ENCODE results near the gene ARHGAP22. TPM values are rescaled to one million over a fixed set of nuclear protein-coding genes. Genes with fewer than 3 reads are reported as not detected.

ARHGAP22 gene
- 4.1 and 5.1 TPM in 2 replicates for total RNA-seq (ENCODE audit: low replicate concordance)
- long read RNA-seq, result 0 reads

DNA sequence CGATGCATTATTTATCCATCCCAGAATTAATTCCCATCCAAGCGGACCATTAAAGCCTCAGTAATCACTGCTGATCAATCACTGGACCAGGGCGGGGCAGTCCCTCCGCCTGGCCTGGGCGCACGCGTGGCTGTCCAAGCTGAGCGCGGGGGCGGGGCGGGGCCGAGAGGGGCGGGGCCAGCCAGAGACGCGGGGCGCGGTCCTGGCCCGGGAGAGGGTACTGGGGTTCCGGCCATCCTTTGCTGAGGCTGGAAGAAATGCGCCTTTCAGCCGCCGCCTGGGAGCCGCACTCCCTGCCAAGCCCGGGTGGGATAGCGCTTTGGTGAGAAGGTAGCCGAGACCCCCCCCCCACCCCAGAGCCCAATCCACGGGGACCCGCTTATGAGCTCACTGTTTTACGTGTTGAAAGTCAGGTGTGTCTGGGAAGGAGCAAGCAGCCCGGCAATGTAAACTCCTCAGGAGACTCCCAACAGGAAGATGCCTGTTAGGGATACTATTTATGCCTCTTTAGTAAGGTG lies at the start of gene ARHGAP22:
TSS of gene ARHGAP22 (minus strand) at position 83 of the 518 bp plus-strand sequence. CDS start 277 bp downstream, outside the sequence.
- peak within 1 kb of the TSS; percentile 78 for H3K4me3 Mint-ChIP-seq
- no peaks in the 10 kb centered on the region for H3K36me3 Mint-ChIP-seq
- TF ChIP-seq CTCF (conservative IDR thresholded peaks at IDR 0.05), result no peak
- no peaks in the 10 kb centered on the region for H3K9me3 Mint-ChIP-seq
- peaks cover 60% of the 10 kb centered on the region for H3K27me3 Mint-ChIP-seq
- no peak within 1 kb of the TSS for H3K27ac Mint-ChIP-seq
- H3K4me1 Mint-ChIP-seq (ENCODE audit: unreplicated experiment), result no peaks in the 10 kb centered on the region
- peak; percentile 58 for DNase-seq (ENCODE audit: extremely low spot score, unreplicated experiment)

GRCh38 chr10:48653944-48654698 lies 49.2 kb upstream of the ARHGAP22 start:
- Mint-ChIP-seq H3K27me3 (peaks cover 71% of the 10 kb centered on the region), H3K4me3 (peak overlapping the region; percentile 44), H3K27ac (no peak overlapping the region), H3K36me3 (no peaks in the 10 kb centered on the region), H3K9me3 (no peaks in the 10 kb centered on the region), H3K4me1 (ENCODE audit: unreplicated experiment) (peaks cover 5% of the 10 kb centered on the region)
- no peak for DNase-seq (ENCODE audit: extremely low spot score, unreplicated experiment)
- TF ChIP-seq CTCF (conservative IDR thresholded peaks at IDR 0.05), result no peak

- no peak overlapping the region for H3K4me3 Mint-ChIP-seq
- no peak for TF ChIP-seq CTCF (conservative IDR thresholded peaks at IDR 0.05)
- no peak for DNase-seq (ENCODE audit: extremely low spot score, unreplicated experiment)
- peaks cover 3% of the 10 kb centered on the region for H3K4me1 Mint-ChIP-seq (ENCODE audit: unreplicated experiment)
- peaks cover 71% of the 10 kb centered on the region for H3K27me3 Mint-ChIP-seq
- H3K27ac Mint-ChIP-seq, result no peak overlapping the region
- no peaks in the 10 kb centered on the region for H3K36me3 Mint-ChIP-seq
- H3K9me3 Mint-ChIP-seq, result no peaks in the 10 kb centered on the region
Observed at GRCh38 chr10:48653347-48653746, 48.5 kb upstream of the ARHGAP22 start.

DNA sequence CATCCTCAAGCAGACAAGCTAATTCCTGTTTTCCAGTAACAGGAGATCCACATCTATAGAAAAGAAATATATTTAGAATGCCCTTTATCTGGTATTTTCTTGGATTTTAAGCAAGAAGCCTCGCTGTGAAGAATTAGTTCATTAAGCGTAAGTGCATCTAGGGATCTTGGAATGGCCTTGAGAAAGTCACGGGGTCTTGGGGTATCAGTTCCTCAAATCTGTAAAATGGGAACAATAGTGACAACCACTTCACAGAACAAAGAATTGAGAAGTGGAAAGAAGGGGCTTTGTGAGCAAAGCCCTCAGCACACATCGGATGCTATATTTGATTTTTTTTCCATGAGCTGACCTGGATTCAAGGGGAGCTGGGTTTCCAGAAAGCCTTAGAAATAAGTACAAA lies 47.5 kb upstream of the ARHGAP22 start:
- Mint-ChIP-seq H3K4me3 (no peak overlapping the region), H3K36me3 (no peaks in the 10 kb centered on the region), H3K27me3 (peaks cover 70% of the 10 kb centered on the region), H3K9me3 (no peaks in the 10 kb centered on the region), H3K4me1 (ENCODE audit: unreplicated experiment) (no peaks in the 10 kb centered on the region), H3K27ac (no peak overlapping the region)
- no peak for TF ChIP-seq CTCF (conservative IDR thresholded peaks at IDR 0.05)
- no peak for DNase-seq (ENCODE audit: extremely low spot score, unreplicated experiment)

- no peak for TF ChIP-seq CTCF (conservative IDR thresholded peaks at IDR 0.05)
- Mint-ChIP-seq H3K27ac (no peak overlapping the region), H3K9me3 (no peaks in the 10 kb centered on the region), H3K4me3 (no peak overlapping the region), H3K36me3 (no peaks in the 10 kb centered on the region), H3K27me3 (peaks cover 67% of the 10 kb centered on the region), H3K4me1 (ENCODE audit: unreplicated experiment) (no peaks in the 10 kb centered on the region)
- DNase-seq (ENCODE audit: extremely low spot score, unreplicated experiment), result no peak
Observed at GRCh38 chr10:48651839-48652238, 47.0 kb upstream of the ARHGAP22 start.
